ENCODE measurements around the gene ING2.
"Not testable (repeated sequence)": the region's sequence is repeated elsewhere in the genome, so short reads cannot be mapped to it uniquely, and the experiment has no call there.

Gene ING2

GRCh38 chr4:183471946-183472708, 32.7 kb upstream of the ING2 start:
- peaks cover 2% of the 10 kb centered on the region for H3K36me3 ChIP-seq (ENCODE audit: control insufficient read depth, insufficient read depth, low read length)
- H4K5ac ChIP-seq (ENCODE audit: low read length) = no peak overlapping the region
- no peak overlapping the region for H3K4ac ChIP-seq (ENCODE audit: low read depth, low read length)
- WGBS (ENCODE audit: extremely low coverage, insufficient coverage, low lambda C conversion rate) = 100% methylated on average over 3 of the region's 12 CpGs
- H3K4me3 ChIP-seq (ENCODE audit: low read length) = no peak overlapping the region
- no peaks in the 10 kb centered on the region for H3K79me1 ChIP-seq (ENCODE audit: low read length)
- H2BK120ac ChIP-seq (ENCODE audit: low read depth, low read length) = no peak overlapping the region
- H3K56ac ChIP-seq (ENCODE audit: low read length) = no peak overlapping the region
- no peak overlapping the region for H3K18ac ChIP-seq (ENCODE audit: low read length)
- no peak overlapping the region for H2BK15ac ChIP-seq (replicated peaks; ENCODE audit: low read depth)
- no peak overlapping the region for H4K8ac ChIP-seq (ENCODE audit: low read depth, low read length)
- H2BK5ac ChIP-seq (ENCODE audit: low read length) = no peak overlapping the region
- DNase-seq = peak; percentile 74
- no peaks in the 10 kb centered on the region for H3K4me1 ChIP-seq (ENCODE audit: control insufficient read depth, low read depth, low read length)
- H3K9ac ChIP-seq (ENCODE audit: low read length) = no peak overlapping the region
- H3K27ac ChIP-seq (ENCODE audit: low read depth, low read length) = no peak overlapping the region
- no peak overlapping the region for H3K23ac ChIP-seq (ENCODE audit: low read length)
- no peaks in the 10 kb centered on the region for H3K79me2 ChIP-seq (ENCODE audit: control insufficient read depth, insufficient read depth, low read length)
- no peaks in the 10 kb centered on the region for H3K27me3 ChIP-seq (ENCODE audit: insufficient read depth, low read length, poor library complexity)
- H2AK5ac ChIP-seq (ENCODE audit: low read length) = no peak overlapping the region
- no peak overlapping the region for H3K4me2 ChIP-seq (ENCODE audit: low read length)

GRCh38 chr4:183478123-183478522, 26.7 kb upstream of the ING2 start:
- Histone ChIP-seq H3K4me1 (ENCODE audit: control insufficient read depth, low read depth, low read length) (no peaks in the 10 kb centered on the region), H3K4ac (ENCODE audit: low read depth, low read length) (no peak overlapping the region), H3K27me3 (ENCODE audit: insufficient read depth, low read length, poor library complexity) (no peaks in the 10 kb centered on the region), H3K27ac (ENCODE audit: low read depth, low read length) (no peak overlapping the region), H3K18ac (ENCODE audit: low read length) (no peak overlapping the region), H3K79me2 (ENCODE audit: control insufficient read depth, insufficient read depth, low read length) (no peaks in the 10 kb centered on the region), H4K8ac (ENCODE audit: low read depth, low read length) (no peak overlapping the region), H3K79me1 (ENCODE audit: low read length) (no peaks in the 10 kb centered on the region), H2BK120ac (ENCODE audit: low read depth, low read length) (no peak overlapping the region), H4K5ac (ENCODE audit: low read length) (no peak overlapping the region), H3K56ac (ENCODE audit: low read length) (no peak overlapping the region), H3K9ac (ENCODE audit: low read length) (no peak overlapping the region), H3K23ac (ENCODE audit: low read length) (no peak overlapping the region), H3K4me3 (ENCODE audit: low read length) (no peak overlapping the region), H2AK5ac (ENCODE audit: low read length) (no peak overlapping the region), H3K36me3 (ENCODE audit: control insufficient read depth, insufficient read depth, low read length) (no peaks in the 10 kb centered on the region), H2BK5ac (ENCODE audit: low read length) (no peak overlapping the region), H2BK15ac (replicated peaks; ENCODE audit: low read depth) (no peak overlapping the region), H3K4me2 (ENCODE audit: low read length) (no peak overlapping the region)
- DNase-seq = no peak
- no CpG with 5 or more reads among the region's 5 CpGs for WGBS (ENCODE audit: extremely low coverage, insufficient coverage, low lambda C conversion rate)

GRCh38 chr4:183478926-183479325, 25.9 kb upstream of the ING2 start:
- Histone ChIP-seq H3K56ac (ENCODE audit: low read length) (no peak overlapping the region), H3K27ac (ENCODE audit: low read depth, low read length) (no peak overlapping the region), H3K36me3 (ENCODE audit: control insufficient read depth, insufficient read depth, low read length) (no peaks in the 10 kb centered on the region), H2BK5ac (ENCODE audit: low read length) (no peak overlapping the region), H3K79me1 (ENCODE audit: low read length) (no peaks in the 10 kb centered on the region), H3K79me2 (ENCODE audit: control insufficient read depth, insufficient read depth, low read length) (no peaks in the 10 kb centered on the region), H3K4me3 (ENCODE audit: low read length) (no peak overlapping the region), H3K23ac (ENCODE audit: low read length) (no peak overlapping the region), H4K8ac (ENCODE audit: low read depth, low read length) (no peak overlapping the region), H2BK120ac (ENCODE audit: low read depth, low read length) (no peak overlapping the region), H3K4me1 (ENCODE audit: control insufficient read depth, low read depth, low read length) (no peaks in the 10 kb centered on the region), H4K5ac (ENCODE audit: low read length) (no peak overlapping the region), H3K9ac (ENCODE audit: low read length) (no peak overlapping the region), H3K18ac (ENCODE audit: low read length) (no peak overlapping the region), H2AK5ac (ENCODE audit: low read length) (no peak overlapping the region), H3K4me2 (ENCODE audit: low read length) (no peak overlapping the region), H3K27me3 (ENCODE audit: insufficient read depth, low read length, poor library complexity) (no peaks in the 10 kb centered on the region), H2BK15ac (replicated peaks; ENCODE audit: low read depth) (no peak overlapping the region), H3K4ac (ENCODE audit: low read depth, low read length) (no peak overlapping the region)
- no CpG with 5 or more reads among the region's 2 CpGs for WGBS (ENCODE audit: extremely low coverage, insufficient coverage, low lambda C conversion rate)
- no peak for DNase-seq

- not testable (repeated sequence) for H3K4ac ChIP-seq (ENCODE audit: low read depth, low read length); H3K4me1 ChIP-seq (ENCODE audit: control insufficient read depth, low read depth, low read length); H3K27ac ChIP-seq (ENCODE audit: low read depth, low read length); H3K9ac ChIP-seq (ENCODE audit: low read length); H3K4me3 ChIP-seq (ENCODE audit: low read length); H3K56ac ChIP-seq (ENCODE audit: low read length); H4K5ac ChIP-seq (ENCODE audit: low read length); H3K23ac ChIP-seq (ENCODE audit: low read length); H4K8ac ChIP-seq (ENCODE audit: low read depth, low read length); H2BK5ac ChIP-seq (ENCODE audit: low read length); H3K27me3 ChIP-seq (ENCODE audit: insufficient read depth, low read length, poor library complexity); H2AK5ac ChIP-seq (ENCODE audit: low read length); H3K79me1 ChIP-seq (ENCODE audit: low read length); H2BK15ac ChIP-seq (replicated peaks; ENCODE audit: low read depth); DNase-seq; H3K36me3 ChIP-seq (ENCODE audit: control insufficient read depth, insufficient read depth, low read length); H2BK120ac ChIP-seq (ENCODE audit: low read depth, low read length); H3K4me2 ChIP-seq (ENCODE audit: low read length); H3K79me2 ChIP-seq (ENCODE audit: control insufficient read depth, insufficient read depth, low read length); H3K18ac ChIP-seq (ENCODE audit: low read length)
- WGBS (ENCODE audit: extremely low coverage, insufficient coverage, low lambda C conversion rate) = no CpG with 5 or more reads among the region's 33 CpGs
Observed at GRCh38 chr4:183482515-183483095, 22.3 kb upstream of the ING2 start.

GRCh38 chr4:183483997-183484396, 20.9 kb upstream of the ING2 start:
- no peak overlapping the region for H4K8ac ChIP-seq (ENCODE audit: low read depth, low read length)
- no peak overlapping the region for H3K56ac ChIP-seq (ENCODE audit: low read length)
- no peak overlapping the region for H2BK5ac ChIP-seq (ENCODE audit: low read length)
- H2BK120ac ChIP-seq (ENCODE audit: low read depth, low read length) = no peak overlapping the region
- no peak overlapping the region for H2BK15ac ChIP-seq (replicated peaks; ENCODE audit: low read depth)
- H3K23ac ChIP-seq (ENCODE audit: low read length) = no peak overlapping the region
- H4K5ac ChIP-seq (ENCODE audit: low read length) = no peak overlapping the region
- H3K27ac ChIP-seq (ENCODE audit: low read depth, low read length) = no peak overlapping the region
- no peak overlapping the region for H2AK5ac ChIP-seq (ENCODE audit: low read length)
- H3K4me3 ChIP-seq (ENCODE audit: low read length) = no peak overlapping the region
- no peak overlapping the region for H3K4ac ChIP-seq (ENCODE audit: low read depth, low read length)
- H3K4me2 ChIP-seq (ENCODE audit: low read length) = no peak overlapping the region
- no peak for DNase-seq
- no peaks in the 10 kb centered on the region for H3K4me1 ChIP-seq (ENCODE audit: control insufficient read depth, low read depth, low read length)
- no peaks in the 10 kb centered on the region for H3K79me2 ChIP-seq (ENCODE audit: control insufficient read depth, insufficient read depth, low read length)
- H3K36me3 ChIP-seq (ENCODE audit: control insufficient read depth, insufficient read depth, low read length) = no peaks in the 10 kb centered on the region
- no peaks in the 10 kb centered on the region for H3K27me3 ChIP-seq (ENCODE audit: insufficient read depth, low read length, poor library complexity)
- no peak overlapping the region for H3K18ac ChIP-seq (ENCODE audit: low read length)
- no peaks in the 10 kb centered on the region for H3K79me1 ChIP-seq (ENCODE audit: low read length)
- no peak overlapping the region for H3K9ac ChIP-seq (ENCODE audit: low read length)
- no CpG with 5 or more reads among the region's 7 CpGs for WGBS (ENCODE audit: extremely low coverage, insufficient coverage, low lambda C conversion rate)
